ENCODE measurements around the gene CLCN6. TPM values are rescaled to one million over a fixed set of nuclear protein-coding genes. Genes with fewer than 3 reads are reported as not detected.

Gene CLCN6
- total RNA-seq, 3 donors from 2014 or later, result 14.6 to 21.1 (median 16.7) TPM

DNA sequence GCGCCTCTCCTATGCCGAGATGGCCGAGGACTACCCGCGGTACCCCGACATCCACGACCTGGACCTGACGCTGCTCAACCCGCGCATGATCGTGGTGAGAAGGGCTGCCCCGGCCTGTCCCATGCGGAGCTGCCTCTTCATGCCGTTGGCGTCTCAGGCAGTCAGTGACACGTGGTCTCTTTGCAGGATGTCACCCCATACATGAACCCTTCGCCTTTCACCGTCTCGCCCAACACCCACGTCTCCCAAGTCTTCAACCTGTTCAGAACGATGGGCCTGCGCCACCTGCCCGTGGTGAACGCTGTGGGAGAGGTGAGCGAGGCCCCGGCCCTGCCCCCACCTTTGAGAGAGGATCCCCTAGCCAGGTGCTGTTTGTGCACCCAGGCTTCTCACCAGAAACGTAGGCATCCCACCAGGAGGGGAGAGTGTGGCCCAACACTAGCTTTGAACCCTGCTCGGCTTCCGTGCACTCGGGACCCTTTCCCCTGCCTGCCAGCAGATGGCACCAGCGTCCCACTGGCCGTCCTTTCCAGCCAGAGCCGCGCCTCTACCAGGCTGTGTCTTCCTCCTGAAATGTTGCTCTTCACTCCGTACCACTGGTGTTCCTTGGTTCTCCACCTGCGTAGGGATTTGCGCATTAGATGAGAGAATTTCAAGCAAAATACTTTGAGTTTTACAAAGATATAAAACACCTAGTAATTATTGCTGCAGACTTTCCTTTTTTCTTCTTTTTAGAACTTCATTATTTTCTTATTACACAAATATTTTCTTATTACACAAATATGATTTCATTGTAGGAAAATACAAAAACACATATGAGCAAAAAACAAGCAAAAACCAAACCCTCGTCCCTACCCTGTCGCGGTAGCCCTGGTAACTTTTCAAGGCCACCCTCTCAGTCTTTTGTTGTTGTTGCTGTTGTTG, 32.6 kb downstream of the CLCN6 start:
- no peak overlapping the region for H3K27ac ChIP-seq
- no peaks in the 10 kb centered on the region for H3K27me3 ChIP-seq
- no peaks in the 10 kb centered on the region for H3K4me1 ChIP-seq
- DNase-seq (ENCODE audit: low spot score in 2 of 2), result peak; percentile 53 to 73
- intact Hi-C loops (cut with DNase I; ENCODE audit: low total_unique reads), result no loop called here
- TF ChIP-seq POLR2A (IDR thresholded peaks at IDR 0.05), result no peak
- TF ChIP-seq, protein P1, sequence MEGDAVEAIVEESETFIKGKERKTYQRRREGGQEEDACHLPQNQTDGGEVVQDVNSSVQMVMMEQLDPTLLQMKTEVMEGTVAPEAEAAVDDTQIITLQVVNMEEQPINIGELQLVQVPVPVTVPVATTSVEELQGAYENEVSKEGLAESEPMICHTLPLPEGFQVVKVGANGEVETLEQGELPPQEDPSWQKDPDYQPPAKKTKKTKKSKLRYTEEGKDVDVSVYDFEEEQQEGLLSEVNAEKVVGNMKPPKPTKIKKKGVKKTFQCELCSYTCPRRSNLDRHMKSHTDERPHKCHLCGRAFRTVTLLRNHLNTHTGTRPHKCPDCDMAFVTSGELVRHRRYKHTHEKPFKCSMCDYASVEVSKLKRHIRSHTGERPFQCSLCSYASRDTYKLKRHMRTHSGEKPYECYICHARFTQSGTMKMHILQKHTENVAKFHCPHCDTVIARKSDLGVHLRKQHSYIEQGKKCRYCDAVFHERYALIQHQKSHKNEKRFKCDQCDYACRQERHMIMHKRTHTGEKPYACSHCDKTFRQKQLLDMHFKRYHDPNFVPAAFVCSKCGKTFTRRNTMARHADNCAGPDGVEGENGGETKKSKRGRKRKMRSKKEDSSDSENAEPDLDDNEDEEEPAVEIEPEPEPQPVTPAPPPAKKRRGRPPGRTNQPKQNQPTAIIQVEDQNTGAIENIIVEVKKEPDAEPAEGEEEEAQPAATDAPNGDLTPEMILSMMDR (IDR thresholded peaks at IDR 0.05), result peak; percentile 79 to 97 (median 90)
- peak in 2 of 3 donors; percentile 34 to 54 for TF ChIP-seq POLR2AphosphoS5 (IDR thresholded peaks at IDR 0.05)
- H3K36me3 ChIP-seq, result peaks cover 9% of the 10 kb centered on the region
- H3K4me3 ChIP-seq, result no peak overlapping the region
- no peaks in the 10 kb centered on the region for H3K9me3 ChIP-seq

DNA sequence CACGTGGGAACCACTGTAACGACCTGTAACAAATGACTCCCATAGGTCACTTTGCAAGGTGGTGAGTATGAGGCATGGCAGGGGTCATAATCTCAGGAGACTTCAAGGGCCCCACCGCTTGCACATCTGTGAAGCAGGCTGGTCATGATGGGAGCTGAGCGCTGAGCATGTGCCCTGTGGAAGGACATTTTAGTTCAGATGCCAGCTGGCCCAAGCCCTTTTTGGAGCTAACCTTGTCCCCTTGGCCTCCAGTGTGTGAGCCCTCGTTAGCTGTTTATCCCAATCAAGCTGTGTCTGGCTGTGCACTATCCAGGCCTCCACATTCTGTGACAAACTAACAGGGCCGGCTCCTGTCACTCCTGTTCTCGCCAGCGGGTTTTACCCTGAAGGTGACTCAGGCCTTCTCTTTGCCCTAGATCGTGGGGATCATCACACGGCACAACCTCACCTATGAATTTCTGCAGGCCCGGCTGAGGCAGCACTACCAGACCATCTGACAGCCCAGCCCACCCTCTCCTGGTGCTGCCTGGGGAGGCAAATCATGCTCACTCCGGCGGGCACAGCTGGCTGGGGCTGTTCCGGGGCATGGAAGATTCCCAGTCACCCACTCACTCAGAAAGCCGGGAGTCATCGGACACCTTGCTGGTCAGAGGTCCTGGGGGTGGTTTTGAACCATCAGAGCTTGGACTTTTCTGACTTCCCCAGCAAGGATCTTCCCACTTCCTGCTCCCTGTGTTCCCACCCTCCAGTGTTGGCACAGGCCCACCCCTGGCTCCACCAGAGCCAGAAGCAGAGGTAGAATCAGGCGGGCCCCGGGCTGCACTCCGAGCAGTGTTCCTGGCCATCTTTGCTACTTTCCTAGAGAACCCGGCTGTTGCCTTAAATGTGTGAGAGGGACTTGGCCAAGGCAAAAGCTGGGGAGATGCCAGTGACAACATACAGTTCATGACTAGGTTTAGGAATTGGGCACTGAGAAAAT, 34.0 kb downstream of the CLCN6 start:
- Histone ChIP-seq H3K4me3 (no peak overlapping the region), H3K36me3 (peaks cover 9% of the 10 kb centered on the region), H3K27ac (no peak overlapping the region), H3K9me3 (no peaks in the 10 kb centered on the region), H3K4me1 (no peaks in the 10 kb centered on the region), H3K27me3 (no peaks in the 10 kb centered on the region)
- no peak for DNase-seq (ENCODE audit: low spot score in 2 of 2)
- TF ChIP-seq POLR2AphosphoS5 (IDR thresholded peaks at IDR 0.05), result no peak
- TF ChIP-seq POLR2A (IDR thresholded peaks at IDR 0.05), result no peak
- TF ChIP-seq, protein P1 (IDR thresholded peaks at IDR 0.05), result no peak
- intact Hi-C loops (cut with DNase I; ENCODE audit: low total_unique reads), result no loop called here

DNA sequence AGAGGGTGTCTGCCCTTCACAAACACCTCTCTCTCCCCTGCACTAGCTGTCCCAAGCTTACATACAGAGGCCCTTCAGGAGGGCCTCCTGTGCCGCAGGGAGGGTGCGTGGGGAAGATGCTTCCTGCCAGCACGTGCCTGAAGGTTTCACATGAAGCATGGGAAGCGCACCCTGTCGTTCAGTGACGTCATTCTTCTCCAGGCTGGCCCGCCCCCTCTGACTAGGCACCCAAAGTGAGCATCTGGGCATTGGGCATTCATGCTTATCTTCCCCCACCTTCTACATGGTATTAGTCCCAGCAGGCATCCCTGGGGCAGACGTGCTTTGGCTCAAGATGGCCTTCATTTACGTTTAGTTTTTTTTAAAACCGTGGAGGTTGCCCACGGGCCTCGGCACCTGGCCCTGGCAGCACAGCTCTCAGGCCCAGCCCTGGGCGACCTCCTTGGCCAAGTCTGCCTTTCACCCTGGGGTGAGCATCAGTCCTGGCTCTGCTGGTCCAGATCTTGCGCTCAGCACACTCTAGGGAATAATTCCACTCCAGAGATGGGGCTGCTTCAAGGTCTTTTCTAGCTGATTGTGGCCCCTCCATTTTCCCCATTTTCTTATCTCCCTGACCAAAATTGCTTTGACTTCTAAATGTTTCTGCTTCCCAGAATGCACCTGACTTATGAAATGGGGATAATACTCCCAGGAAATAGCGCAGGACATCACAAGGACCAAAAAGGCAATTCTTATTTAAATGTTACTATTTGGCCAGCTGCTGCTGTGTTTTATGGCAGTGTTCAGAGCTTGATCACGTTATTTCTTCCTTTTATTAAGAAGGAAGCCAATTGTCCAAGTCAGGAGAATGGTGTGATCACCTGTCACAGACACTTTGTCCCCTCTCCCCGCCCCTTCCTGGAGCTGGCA, 35.5 kb downstream of the CLCN6 start:
- Histone ChIP-seq H3K4me3 (no peak overlapping the region), H3K27ac (no peak overlapping the region), H3K4me1 (no peaks in the 10 kb centered on the region), H3K27me3 (no peaks in the 10 kb centered on the region), H3K36me3 (peaks cover 9% of the 10 kb centered on the region), H3K9me3 (no peaks in the 10 kb centered on the region)
- DNase-seq (ENCODE audit: low spot score in 2 of 2), result no peak
- intact Hi-C loops (cut with DNase I; ENCODE audit: low total_unique reads), result no loop called here
- TF ChIP-seq POLR2A (IDR thresholded peaks at IDR 0.05), result no peak
- TF ChIP-seq, protein P1 (IDR thresholded peaks at IDR 0.05), result no peak
- no peak for TF ChIP-seq POLR2AphosphoS5 (IDR thresholded peaks at IDR 0.05)

DNA sequence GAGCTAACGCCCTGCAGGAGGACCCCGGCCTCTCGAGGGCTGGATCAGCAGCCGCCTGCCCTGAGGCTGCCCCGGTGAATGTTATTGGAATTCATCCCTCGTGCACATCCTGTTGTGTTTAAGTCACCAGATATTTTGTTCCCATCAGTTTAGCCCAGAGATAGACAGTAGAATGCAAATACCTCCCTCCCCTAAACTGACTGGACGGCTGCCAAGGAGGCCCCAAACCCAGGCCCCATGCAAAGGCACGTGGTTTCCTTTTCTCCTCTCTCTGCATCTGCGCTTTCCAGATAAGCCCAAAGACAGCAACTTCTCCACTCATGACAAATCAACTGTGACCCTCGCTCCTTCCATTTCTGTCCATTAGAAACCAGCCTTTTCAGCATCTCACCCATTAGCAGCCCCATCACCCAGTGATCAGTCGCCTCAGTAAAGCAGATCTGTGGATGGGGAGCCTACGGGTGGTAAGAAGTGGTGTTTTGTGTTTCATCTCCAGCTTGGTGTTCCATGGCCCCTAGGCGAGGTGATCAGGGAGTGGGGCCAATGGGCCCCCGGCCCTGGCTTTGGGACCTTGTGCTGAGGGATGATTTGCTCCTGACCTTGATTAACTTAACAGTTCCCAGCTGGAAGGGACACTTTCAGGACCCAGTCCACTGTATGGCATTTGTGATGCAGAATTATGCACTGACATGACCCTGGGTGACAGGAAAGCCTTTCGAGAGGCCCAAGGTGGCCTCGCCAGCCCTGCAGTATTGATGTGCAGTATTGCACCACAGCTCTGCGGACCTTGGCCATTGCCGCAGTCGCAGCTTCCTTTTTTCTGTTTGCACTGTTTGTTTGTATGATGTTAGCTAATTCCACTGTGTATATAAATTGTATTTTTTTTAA, 36.4 kb downstream of the CLCN6 start:
- Histone ChIP-seq H3K27ac (no peak overlapping the region), H3K9me3 (no peaks in the 10 kb centered on the region), H3K27me3 (no peaks in the 10 kb centered on the region), H3K4me3 (no peak overlapping the region), H3K4me1 (no peaks in the 10 kb centered on the region), H3K36me3 (peaks cover 9% of the 10 kb centered on the region)
- TF ChIP-seq POLR2A (IDR thresholded peaks at IDR 0.05) (no peak), POLR2AphosphoS5 (IDR thresholded peaks at IDR 0.05) (no peak)
- TF ChIP-seq, protein P1 (IDR thresholded peaks at IDR 0.05), result no peak
- intact Hi-C loops (cut with DNase I; ENCODE audit: low total_unique reads), result no loop called here
- no peak for DNase-seq (ENCODE audit: low spot score in 2 of 2)
